Measurements from ENCODE around the gene SEMA3G.

DNA sequence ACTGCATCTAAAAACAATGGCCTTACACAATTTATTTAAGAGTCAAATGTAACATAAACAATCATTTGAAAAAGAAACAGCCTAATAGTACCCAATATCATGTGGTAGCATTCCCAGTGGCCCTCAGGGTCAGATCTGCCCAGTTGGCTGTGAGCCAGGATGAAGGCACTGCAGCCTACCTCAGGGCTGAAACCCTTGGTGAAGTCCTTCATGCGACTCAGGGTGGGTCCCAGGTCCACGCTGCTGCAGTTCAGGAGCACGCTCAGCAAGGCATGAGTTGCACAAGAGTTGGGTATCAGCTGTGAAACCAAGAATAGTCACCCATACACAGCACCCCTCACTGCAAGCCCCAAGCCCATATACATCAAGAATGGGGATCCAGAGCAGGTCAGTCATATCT is 37.1 kb downstream of the SEMA3G start:
- TF ChIP-seq, protein P1, sequence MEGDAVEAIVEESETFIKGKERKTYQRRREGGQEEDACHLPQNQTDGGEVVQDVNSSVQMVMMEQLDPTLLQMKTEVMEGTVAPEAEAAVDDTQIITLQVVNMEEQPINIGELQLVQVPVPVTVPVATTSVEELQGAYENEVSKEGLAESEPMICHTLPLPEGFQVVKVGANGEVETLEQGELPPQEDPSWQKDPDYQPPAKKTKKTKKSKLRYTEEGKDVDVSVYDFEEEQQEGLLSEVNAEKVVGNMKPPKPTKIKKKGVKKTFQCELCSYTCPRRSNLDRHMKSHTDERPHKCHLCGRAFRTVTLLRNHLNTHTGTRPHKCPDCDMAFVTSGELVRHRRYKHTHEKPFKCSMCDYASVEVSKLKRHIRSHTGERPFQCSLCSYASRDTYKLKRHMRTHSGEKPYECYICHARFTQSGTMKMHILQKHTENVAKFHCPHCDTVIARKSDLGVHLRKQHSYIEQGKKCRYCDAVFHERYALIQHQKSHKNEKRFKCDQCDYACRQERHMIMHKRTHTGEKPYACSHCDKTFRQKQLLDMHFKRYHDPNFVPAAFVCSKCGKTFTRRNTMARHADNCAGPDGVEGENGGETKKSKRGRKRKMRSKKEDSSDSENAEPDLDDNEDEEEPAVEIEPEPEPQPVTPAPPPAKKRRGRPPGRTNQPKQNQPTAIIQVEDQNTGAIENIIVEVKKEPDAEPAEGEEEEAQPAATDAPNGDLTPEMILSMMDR (IDR thresholded peaks at IDR 0.05) = no peak
- no peak for TF ChIP-seq POLR2A (IDR thresholded peaks at IDR 0.05)
- no peak for TF ChIP-seq POLR2AphosphoS5 (IDR thresholded peaks at IDR 0.05; ENCODE audit: insufficient read depth in 1 of 2, low read depth in 1 of 2)
